ENCODE measurements around the gene KCNH8.

The KCNH8 gene

DNA sequence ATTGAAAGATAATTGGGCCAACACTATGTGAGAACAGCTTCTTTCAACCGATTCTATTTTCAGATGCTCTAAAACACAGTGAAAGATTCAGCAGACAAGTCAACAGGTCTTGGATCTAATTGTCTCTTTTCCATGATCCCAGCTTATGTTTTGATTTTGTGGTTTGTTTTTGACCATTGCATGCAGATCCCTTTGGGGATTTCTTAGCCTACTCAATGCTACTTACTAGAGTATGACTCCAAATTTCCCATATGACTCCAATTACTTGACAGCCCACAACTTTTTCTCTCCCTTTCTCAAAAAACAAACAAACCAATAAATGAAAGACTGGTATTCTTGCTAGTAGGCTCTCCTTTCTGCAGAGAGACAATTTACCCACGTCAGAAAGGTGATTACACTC lies 67.1 kb downstream of the KCNH8 start:
- TF ChIP-seq GATA2 (IDR thresholded peaks at IDR 0.05; ENCODE audit: low read depth, low read length) = no peak
- TF ChIP-seq GATA3 (IDR thresholded peaks at IDR 0.05; ENCODE audit: low read depth, low read length) = no peak

GRCh38 chr3:19216669-19217337 lies 68.5 kb downstream of the KCNH8 start:
- TF ChIP-seq GATA3 (IDR thresholded peaks at IDR 0.05; ENCODE audit: low read depth, low read length) = no peak
- TF ChIP-seq GATA2 (IDR thresholded peaks at IDR 0.05; ENCODE audit: low read depth, low read length) = no peak

DNA sequence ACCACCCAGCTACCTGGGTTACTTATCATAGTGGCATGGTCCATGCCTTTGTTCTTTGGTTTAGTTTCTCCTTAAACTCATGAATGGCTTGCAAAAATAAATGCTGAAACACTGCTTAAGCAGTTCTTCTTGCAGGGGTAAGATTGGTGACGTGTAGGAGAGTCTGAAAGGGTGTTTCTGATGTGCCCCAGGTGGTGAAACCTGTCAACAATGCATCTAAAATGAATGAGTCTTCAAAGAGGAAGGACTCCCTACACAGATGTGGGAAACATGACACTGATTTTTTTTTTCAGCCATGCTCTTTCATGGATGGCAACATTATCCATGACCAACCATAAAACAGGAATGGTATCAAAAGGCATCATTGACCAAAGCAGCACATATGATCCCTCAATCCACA lies 72.0 kb downstream of the KCNH8 start:
- TF ChIP-seq GATA2 (IDR thresholded peaks at IDR 0.05; ENCODE audit: low read depth, low read length) (no peak), GATA3 (IDR thresholded peaks at IDR 0.05; ENCODE audit: low read depth, low read length) (no peak)

DNA sequence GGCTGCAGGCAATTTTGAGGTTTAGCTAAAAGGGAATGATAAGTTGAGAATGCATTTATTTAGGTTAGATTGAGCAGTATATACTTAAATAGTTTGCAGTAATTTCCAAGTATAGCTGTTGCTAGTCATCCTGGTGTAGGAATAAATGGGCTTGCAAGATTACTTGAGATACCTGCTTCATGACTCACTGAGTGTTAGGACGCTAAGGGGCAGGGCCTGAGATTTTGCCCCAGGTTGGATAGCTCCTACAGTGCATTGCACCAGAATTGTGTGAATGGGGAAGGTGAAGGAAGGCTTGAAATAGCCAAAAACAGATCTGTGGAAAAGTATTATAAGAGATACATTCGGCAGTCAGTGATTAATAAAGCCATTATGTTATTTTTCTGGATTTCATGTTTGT lies 72.8 kb downstream of the KCNH8 start:
- TF ChIP-seq GATA2 (IDR thresholded peaks at IDR 0.05; ENCODE audit: low read depth, low read length) (no peak), GATA3 (IDR thresholded peaks at IDR 0.05; ENCODE audit: low read depth, low read length) (no peak)

DNA sequence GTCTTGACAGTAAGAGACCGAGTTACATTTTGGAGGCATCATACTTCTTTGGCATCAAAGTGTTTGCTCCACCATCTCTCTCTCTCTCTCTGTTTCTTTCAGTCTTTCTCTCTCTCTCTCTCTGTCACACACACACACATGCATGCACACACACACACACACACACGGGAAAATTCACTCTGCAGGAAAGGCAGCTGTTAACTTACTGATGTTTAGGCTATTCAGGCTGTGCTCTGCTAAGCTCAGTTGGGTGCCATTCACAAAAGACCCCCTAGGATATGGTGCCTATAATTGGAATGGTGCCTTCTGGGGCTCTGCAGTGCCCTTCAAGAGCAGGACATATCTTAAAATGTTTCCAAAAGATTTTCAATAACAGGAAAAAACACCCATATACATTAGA lies 78.2 kb downstream of the KCNH8 start:
- TF ChIP-seq GATA3 (IDR thresholded peaks at IDR 0.05; ENCODE audit: low read depth, low read length) (no peak), GATA2 (IDR thresholded peaks at IDR 0.05; ENCODE audit: low read depth, low read length) (no peak)

DNA sequence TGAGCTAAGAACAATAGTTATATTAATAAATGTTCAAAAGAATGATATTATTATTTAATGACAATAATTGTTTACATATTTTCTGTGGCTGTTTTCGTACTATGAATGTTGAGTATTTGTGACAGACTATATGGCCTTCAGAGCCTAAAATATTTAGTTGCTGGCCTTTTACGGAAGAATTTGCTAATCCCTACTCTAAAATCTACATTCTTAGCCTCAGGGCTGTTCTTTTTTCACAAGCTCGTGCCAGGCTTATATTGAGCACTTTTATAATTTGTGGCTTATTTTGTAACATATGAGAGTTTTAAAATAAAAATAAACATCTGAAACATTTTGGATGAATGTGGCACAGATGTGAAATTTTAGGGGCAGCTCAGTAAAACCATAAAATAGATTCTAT lies 79.9 kb downstream of the KCNH8 start:
- TF ChIP-seq GATA2 (IDR thresholded peaks at IDR 0.05; ENCODE audit: low read depth, low read length) (no peak), GATA3 (IDR thresholded peaks at IDR 0.05; ENCODE audit: low read depth, low read length) (no peak)

DNA sequence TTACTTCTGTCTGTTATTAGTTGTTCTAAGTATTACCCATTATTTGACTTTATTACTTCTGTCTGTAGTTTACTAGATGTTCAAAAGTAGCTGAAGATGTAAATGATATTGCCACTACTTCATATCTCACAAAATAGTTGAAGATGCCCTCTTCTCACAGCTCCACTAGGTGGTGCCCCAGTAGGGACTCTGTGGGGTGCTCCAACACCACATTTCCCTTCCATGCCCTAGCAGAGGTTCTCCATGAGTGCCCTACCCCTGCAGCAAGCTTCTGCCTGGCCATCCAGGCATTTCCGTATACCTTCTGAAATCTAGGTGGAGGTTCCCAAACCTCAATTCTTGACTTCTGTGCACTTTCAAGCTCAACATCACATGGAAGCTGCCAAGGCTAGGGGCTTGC lies 80.8 kb downstream of the KCNH8 start:
- TF ChIP-seq GATA3 (IDR thresholded peaks at IDR 0.05; ENCODE audit: low read depth, low read length) (no peak), GATA2 (IDR thresholded peaks at IDR 0.05; ENCODE audit: low read depth, low read length) (no peak)

DNA sequence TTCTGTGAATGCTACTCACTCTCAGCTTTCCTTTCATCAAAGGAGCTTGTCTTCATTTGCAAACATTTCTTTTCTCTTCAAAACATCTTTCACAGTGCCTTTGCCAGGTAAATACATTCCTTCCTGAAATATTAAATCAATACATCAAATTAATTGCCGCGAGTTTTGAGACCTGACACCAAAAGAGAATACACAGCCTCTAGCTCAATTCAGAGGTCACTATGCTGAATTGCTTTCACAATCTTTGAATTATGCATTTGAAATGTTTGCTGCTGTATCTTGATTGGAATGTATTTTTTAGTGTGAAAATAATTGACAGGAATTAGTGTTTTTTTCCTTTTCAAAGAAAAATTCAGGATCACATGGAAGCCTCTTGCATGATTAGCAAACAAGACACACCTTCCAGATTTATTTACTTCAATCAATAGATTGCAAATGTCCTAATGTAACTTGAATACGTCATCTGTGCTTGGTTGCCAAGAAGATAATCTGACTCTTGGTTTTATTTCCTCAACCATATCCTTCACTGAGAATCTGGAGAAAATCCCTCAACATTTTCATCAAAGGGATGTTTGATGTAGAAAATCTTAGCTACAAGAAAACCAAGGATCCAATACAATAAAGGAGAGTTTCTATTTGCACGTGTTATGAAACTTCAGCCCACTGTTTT lies 83.6 kb downstream of the KCNH8 start:
- TF ChIP-seq GATA2 (IDR thresholded peaks at IDR 0.05; ENCODE audit: low read depth, low read length) (no peak), GATA3 (IDR thresholded peaks at IDR 0.05; ENCODE audit: low read depth, low read length) (no peak)

DNA sequence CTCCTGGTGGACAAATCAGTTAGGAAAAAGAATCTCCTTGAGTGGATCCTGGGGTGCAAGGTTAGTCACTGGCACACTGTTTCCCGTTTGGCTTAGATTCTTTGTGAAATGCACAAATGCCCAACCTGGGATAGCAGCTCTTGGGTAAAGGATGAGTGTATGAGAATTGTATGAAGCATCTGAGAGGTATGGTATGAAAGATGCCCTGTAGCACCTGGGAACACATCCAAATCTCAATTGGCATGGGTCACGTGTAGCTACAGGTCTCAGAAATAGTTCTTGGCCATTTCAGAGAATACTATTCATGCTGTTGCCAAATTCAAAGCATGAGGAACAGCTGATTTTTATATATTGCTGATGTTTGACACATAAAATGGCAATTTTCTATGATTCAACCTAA lies 84.3 kb downstream of the KCNH8 start:
- TF ChIP-seq GATA2 (IDR thresholded peaks at IDR 0.05; ENCODE audit: low read depth, low read length) (no peak), GATA3 (IDR thresholded peaks at IDR 0.05; ENCODE audit: low read depth, low read length) (no peak)

- TF ChIP-seq GATA2 (IDR thresholded peaks at IDR 0.05; ENCODE audit: low read depth, low read length) = no peak
Observed at GRCh38 chr3:19248143-19248542, 99.8 kb downstream of the KCNH8 start.

- TF ChIP-seq GATA2 (IDR thresholded peaks at IDR 0.05; ENCODE audit: low read depth, low read length) (no peak), GATA3 (IDR thresholded peaks at IDR 0.05; ENCODE audit: low read depth, low read length) (no peak)
Observed at GRCh38 chr3:19248767-19249166, 100.5 kb downstream of the KCNH8 start.

GRCh38 chr3:19250959-19251610 lies 102.8 kb downstream of the KCNH8 start:
- TF ChIP-seq GATA3 (IDR thresholded peaks at IDR 0.05; ENCODE audit: low read depth, low read length) (no peak), GATA2 (IDR thresholded peaks at IDR 0.05; ENCODE audit: low read depth, low read length) (no peak)

GRCh38 chr3:19254189-19254588 lies 105.9 kb downstream of the KCNH8 start:
- TF ChIP-seq GATA3 (IDR thresholded peaks at IDR 0.05; ENCODE audit: low read depth, low read length) (no peak), GATA2 (IDR thresholded peaks at IDR 0.05; ENCODE audit: low read depth, low read length) (no peak)

DNA sequence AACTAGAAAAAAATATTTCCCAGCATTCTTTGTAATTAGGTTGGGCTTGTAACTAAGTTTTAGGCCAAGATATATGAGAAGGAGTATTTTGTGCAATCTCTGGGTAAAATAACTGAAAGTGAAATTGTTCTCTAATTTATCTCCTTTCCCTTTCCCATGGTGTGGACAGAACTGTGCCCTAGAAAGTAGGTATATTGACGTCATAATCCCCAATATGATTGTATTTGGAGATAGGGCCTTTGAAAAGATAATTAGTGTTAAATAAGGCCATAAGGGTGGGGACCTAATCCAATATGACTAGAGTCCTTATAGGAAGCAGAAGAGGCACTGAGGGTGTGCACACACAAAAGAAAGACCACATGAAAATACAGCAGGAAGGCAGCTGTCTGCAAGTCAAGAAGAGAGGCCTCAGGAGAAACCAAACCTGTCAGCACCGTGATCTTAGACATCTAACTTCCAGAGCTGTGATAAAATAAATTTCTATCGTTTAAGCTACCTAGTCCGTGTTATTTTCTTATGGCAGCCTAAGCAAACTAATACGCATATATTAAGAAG lies 106.6 kb downstream of the KCNH8 start:
- no peak for TF ChIP-seq GATA2 (IDR thresholded peaks at IDR 0.05; ENCODE audit: low read depth, low read length)
- no peak for TF ChIP-seq GATA3 (IDR thresholded peaks at IDR 0.05; ENCODE audit: low read depth, low read length)

DNA sequence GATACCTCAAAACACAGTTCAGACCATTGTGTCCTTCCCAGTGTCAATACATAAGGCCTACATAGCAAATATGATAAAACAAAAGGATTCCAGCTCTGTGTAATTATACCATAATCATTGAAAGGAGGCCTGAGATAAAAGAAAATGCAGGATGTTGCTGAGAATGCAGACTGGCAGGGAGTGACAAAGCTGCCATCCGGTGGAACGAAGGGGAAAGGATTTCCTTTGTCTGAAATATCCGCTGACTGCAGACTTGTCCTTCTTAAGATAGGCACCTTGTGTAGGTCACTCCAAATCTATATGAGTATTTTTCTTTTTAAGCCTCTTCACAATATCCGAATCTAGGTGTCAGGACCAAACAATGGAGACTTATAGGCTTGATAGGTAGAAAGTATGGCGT lies 108.0 kb downstream of the KCNH8 start:
- TF ChIP-seq GATA2 (IDR thresholded peaks at IDR 0.05; ENCODE audit: low read depth, low read length) = no peak
- TF ChIP-seq GATA3 (IDR thresholded peaks at IDR 0.05; ENCODE audit: low read depth, low read length) = no peak

All from SH-SY5Y (cell line).